HG03066 (cell line): ENCODE data around the gene SYNDIG1.

Experiments used
- ATAC-seq: cut with Tn5 transposase; IDR thresholded peaks from one replicate; pipeline ENCODE4 v1.9.1; 2021; ENCODE audit warnings: low read depth; ENCODE audit not compliant: unreplicated experiment

SYNDIG1 gene

DNA sequence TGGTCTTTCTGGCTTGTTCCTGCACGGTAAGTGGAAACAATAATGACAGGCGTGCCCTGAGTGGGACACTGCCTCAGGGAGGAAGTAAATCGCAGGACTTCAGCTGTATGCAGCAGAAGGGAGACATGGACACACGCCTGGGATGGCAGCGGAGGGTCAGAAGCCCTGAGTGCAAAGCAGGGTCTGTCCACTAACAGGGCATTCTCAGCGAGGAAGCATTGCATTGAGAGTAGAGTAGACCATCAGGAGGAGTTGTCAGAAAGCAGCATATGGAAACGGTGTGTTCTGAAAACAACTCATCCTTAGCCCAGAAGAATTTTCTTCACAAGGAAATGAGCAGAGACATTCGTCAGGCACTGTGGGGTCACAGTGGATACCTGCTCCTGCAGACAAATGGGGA lies 134.0 kb downstream of the SYNDIG1 start:
- no peak for ATAC-seq

DNA sequence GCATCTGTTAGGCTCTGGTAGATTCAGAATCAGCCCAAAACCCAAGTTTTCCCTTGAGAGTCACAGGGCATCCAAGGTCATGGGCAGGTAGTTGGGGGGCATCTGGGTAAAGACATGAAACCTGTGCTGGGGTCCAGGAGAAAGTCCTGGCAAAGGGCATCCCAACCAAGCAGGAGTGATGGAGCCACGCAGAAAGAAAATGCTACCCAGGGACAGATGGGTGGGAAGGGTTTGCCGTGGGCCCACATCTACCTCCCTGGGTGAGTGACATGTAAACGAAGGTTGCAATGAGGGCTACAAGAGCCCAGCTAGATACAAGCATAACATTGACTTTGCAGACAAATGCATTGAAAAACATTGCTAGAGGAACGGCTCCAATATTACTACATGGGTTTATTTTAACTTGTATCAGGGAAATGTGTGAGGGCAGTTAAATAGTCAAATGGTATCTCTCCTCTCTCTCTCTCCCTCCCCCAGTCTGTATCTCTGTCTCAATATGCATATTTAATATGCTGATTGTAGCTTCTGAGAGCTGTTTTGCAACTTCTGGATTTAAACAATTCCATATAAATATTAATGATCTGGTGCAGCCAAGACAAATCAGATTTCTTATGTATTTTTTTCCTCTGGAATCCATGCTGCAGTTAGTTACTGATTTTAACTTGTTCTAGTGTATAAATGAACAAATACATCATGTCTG lies 135.7 kb downstream of the SYNDIG1 start:
- ATAC-seq, result no peak

DNA sequence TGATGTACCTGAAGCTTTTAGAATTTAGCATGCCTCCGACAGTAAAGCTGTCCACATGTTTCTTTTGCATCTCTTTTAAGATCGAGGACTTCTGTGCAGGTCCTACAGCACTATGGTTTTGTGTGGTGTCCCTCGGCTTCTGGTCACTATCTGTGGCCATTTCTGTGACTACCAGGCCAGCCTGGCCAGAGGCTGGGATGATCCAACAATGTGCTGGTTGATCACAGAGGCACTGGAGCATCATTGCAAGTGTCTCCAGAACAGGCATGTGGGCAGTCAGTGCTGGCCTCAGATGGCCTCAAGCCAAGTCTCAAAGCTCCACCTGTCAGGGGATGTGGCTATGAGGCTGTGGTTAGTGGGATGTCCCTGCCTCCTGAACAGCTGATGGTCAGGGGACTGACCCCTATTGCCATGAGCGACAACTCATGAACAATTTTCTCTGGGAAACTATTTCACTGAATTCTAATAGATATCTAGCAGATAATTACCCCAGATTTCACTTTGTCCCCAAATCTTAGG lies 136.6 kb downstream of the SYNDIG1 start:
- no peak for ATAC-seq

GRCh38 chr20:24607402-24607801 lies 138.0 kb downstream of the SYNDIG1 start:
- ATAC-seq, result no peak

DNA sequence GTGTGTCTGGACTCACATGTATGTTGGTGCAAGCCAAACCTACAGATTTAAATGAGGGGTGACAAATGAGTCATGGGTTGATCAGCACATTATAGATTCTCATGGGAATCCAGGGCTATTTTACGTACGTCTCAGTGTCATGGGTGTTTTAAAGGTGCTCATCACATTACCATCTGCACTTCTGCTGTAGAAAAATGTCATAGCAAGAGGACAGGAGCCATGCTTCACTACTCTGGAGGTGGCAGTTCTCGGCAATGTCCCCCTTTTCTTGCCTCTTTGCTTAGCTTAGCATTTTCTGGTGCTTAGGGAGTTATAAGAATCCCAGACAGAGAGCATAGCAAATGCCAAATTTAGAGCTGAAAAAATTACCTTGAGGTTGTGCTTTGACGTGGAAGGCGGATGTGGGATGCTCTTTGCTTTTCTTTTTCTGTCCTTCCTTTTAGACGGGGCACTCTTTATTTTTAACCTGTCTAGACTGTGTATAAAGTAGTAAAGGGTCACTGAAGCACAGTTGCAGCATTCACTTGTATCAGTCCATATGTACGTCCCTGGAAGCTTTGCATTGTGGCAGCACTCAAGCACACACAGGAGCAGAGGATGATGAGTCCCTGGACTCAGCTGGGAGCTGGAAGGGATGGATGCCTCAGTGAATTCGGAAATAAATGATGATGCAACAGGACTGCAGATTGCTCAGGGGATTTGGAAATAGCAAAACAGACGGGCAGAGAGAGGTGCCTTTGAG lies 139.7 kb downstream of the SYNDIG1 start:
- no peak for ATAC-seq

GRCh38 chr20:24609757-24610156 lies 140.3 kb downstream of the SYNDIG1 start:
- no peak for ATAC-seq

DNA sequence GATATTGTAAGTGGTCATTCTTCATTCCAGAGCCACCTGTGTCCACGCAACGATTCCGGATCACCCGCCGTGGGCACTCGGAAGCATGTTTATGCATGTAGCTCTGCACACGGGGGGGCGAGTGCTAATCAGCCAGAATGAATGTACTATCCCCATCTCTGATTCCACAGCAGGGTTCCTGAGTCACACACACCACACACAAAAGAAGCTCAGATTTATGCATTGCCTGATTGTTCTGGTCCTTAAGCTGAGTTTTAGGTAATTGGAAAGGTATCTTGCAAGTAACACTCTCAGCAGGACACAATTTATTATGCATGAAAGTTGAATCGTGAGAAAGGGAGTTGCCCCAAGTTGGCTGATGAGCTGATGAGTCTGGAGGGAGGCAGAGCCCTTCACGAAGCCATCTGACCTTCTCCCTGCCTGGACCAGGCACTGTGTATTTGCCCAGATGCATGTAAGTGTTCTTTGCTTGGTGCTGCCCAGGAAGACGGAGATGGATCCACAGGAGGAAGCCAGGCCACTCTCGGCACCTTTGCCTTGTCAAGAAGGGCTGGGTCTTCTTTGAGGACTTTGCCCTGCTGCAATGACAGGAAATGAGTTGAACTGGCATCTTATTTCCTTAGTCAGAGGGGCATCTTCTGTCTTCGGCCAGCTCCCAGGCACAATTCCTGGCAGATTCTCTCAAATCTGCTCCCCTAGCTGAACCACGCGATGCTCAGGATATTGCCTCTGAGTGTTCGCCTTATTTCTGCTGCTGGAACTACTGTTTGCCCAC lies 141.1 kb downstream of the SYNDIG1 start:
- ATAC-seq, result no peak

- no peak for ATAC-seq
Observed at GRCh38 chr20:24611360-24612140, 142.1 kb downstream of the SYNDIG1 start.

DNA sequence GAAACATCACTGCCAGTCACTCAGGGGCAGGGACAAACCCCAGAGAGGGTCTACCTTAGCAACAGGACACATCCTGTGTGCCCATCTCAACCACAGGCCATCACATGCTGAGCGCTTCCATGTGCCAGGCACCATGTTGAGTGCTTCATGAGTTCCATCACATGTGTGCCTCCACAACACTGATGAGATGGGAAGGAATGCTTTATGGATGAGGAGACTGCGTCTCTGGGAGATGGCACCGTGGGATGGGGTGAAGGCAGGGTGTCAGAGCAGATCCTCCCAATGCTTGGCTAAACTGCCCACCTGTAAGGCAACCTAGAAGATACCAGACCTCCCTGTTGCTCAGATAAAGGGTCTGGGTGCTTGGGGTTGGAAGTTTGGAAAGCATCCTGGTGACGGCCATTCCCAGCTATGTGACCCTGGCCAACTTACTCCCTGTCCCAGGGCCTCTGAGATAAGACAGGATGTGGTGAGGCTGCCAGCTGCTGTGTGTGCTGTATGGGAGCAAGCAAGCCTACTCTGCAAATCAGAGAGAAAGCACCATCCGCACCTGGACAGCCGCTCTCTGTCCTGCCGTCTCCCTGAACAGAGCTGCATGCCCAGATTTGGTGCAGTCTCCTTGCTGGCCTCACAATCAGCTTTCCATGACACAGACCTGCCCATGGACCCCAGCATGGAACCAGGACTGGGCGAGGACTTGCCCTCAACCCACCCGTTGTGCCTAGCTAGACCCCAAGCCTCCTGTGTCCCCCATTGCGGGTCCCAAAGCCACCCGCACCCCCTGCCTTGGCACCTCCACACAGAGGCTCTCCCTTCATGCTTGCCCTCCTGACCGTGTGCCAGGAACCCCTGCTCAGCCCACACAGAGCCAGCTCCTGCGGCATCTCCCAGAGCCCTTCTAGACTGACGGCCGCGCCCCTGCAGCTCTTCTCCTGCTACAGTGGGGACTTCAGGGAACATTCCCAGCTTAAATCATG lies 143.7 kb downstream of the SYNDIG1 start:
- ATAC-seq, result no peak

DNA sequence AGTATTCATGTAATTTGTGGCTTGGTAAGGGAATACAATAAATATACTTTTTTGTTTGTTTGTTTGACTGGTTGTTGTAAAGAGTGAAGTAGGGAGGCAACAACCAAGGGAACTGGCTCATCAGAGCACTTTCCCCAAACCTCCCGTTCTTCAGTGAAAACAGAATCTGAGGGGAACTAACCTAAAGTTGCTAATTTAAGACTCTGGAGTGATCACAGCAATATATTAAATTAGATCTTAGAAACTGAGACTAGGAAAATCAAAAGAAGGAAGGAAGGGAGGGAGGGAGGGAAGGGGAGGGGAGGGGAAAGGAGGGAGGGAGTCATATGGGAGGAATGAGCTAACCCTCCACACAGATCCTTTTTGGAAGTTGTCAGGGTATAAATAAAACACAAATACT lies 144.9 kb downstream of the SYNDIG1 start:
- ATAC-seq, result no peak

- no peak for ATAC-seq
Observed at GRCh38 chr20:24615353-24615752, 145.9 kb downstream of the SYNDIG1 start.

DNA sequence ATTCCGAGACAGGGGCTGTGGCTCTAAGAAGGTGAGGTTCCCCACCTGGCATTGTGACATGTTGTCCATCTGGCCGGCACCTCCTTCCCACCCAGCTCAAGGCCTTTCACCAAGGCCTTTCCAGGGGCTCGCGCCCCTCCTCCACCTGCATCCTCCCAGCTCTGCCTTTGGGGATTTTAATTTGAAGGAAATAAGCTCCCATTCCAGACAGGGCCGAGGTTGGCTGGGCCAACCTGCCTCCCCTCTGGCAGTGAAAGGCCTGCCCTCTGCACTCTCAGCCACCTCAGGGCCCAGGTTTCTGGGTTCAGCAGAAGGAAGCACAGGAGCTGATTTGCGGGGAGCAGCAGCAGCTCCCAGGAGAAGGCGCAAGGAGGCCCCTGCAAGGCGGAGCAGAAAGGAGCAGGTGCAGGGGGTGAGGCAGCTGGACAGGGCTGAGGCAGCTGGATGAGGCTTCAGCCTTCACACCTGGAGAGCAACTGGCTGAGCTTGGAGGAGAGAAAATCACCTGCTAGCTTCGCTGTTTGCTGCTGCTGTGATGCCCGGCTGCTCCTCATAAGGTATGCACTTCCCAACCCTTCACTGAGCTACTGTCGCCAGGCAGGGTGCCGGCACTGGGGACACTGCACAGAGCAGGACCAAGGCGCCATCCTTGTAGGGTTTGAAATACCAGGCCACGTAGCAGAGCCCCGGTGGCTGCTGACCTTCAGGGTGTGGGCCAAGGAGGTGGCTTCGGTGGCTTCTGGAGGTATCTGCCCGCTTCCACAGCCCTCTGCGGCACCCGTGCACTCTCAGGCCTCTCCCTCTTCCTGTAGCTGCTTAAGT lies 147.0 kb downstream of the SYNDIG1 start:
- no peak for ATAC-seq

DNA sequence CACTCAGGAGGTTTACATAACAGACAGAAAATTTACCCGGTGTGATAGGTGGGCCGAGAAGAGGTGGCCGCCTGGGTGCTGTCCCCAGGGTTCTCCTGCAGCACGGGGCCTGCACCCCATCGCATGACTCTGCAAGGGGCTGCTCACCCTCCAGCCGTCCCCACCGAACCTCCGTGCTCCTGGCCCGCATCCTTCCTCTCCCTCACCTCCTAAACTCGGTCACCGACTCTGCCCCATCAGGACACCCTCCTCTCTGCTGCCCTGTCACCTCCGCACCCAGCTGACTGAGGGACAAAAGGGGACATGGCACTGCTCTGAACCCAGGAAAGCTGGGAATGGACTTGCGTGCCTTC lies 147.6 kb downstream of the SYNDIG1 start:
- ATAC-seq, result no peak

DNA sequence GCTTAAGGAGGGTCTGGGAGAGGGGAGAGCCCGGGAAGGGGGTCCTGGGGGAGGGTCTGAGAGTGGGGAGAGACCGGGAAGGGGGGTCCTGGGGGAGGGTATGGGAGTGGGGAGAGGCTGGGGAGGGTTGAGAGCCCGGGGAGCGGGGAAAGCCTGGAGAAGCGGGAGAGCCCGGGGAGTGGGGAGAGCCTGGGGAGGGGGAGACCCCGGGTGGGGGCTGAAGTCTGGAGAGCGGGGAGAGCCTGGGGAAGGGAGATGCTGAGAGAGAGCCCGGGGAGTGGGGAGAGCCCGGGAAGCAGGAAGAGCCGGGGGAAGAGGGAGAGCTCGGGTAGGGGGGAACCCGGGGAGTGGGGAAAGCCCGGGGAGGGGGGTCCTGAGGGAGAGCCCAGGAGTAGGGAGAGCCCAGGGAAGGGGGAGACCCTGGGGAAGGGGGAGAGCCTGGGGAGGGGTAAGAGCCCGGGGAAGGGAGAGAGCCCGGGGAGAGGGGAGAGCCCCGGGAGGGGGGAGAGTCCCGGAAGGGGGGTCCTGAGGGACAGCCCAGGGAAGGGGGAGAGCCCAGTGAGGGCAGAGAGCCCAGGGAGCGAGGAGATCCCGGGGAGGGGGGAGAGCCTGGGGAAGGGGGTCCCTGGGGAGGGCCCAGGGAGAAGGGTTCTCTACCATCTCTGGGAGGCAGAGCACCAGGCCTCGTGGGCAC lies 148.5 kb downstream of the SYNDIG1 start:
- ATAC-seq, result no peak

GRCh38 chr20:24618739-24619138 lies 149.3 kb downstream of the SYNDIG1 start:
- no peak for ATAC-seq

- no peak for ATAC-seq
Observed at GRCh38 chr20:24619212-24619611, 149.8 kb downstream of the SYNDIG1 start.

- ATAC-seq, result no peak
Observed at GRCh38 chr20:24620937-24621519, 151.6 kb downstream of the SYNDIG1 start.

DNA sequence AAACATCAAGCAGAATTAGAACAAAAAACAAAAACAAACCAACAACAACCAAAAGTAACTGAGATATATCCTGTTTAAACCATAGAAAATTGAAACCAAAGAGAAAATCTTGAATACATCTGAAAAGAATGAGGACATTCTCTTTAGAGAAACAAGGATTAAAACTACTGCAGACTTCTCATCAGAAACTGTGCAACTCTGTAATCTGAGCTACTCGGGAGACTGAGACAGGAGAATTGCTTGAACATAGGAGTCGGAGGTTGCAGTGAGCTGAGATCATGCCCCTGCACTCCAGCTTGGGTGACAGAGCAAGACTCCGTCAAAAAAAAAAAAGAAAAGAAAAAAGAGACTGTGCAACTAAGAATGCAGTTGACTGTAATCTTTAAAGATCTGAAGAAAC lies 153.4 kb downstream of the SYNDIG1 start:
- ATAC-seq, result no peak
